Measurements from ENCODE around the gene PRSS53.

The PRSS53 gene

GRCh38 chr16:31033709-31034492 is 54.8 kb downstream of the PRSS53 start:
- Histone ChIP-seq H3F3A (ENCODE audit: insufficient read depth, low read length) (peaks cover 13% of the 10 kb centered on the region; the same call in 1 of the 2 replicates), H2AFZ (ENCODE audit: low read length) (peak overlapping the region; percentile 98), H3K4me1 (ENCODE audit: low read length) (0 out of 2 replicates have a peak, but pooled peaks cover 5% of the 10 kb centered on the region), H4K20me1 (ENCODE audit: insufficient read depth, low read length) (no peaks in the 10 kb centered on the region), H3K9me3 (replicated peaks; ENCODE audit: insufficient read depth, low read length) (no peaks in the 10 kb centered on the region), H3K36me3 (replicated peaks; ENCODE audit: insufficient read depth, low read length) (no peaks in the 10 kb centered on the region), H3K79me2 (ENCODE audit: low read length) (peaks cover 14% of the 10 kb centered on the region), H3K27me3 (replicated peaks; ENCODE audit: insufficient read depth, low read length) (no peaks in the 10 kb centered on the region), H3K4me2 (ENCODE audit: low read depth, low read length) (peak overlapping the region; percentile 99), H3K9me2 (replicated peaks; ENCODE audit: insufficient read depth, low read length) (no peaks in the 10 kb centered on the region), H3K4me3 (ENCODE audit: low read length) (peak overlapping the region; percentile 100), H3K27ac (ENCODE audit: low read length) (peak overlapping the region; percentile 30; the same call in 1 of the 2 replicates), H3K9ac (ENCODE audit: low read length) (peak overlapping the region; percentile 76; the same call in 1 of the 2 replicates)
- TF ChIP-seq EZH2 (optimal IDR thresholded peaks at IDR 0.05; ENCODE audit: low read depth, low read length) (no peak), CTCF (IDR thresholded peaks at IDR 0.05; ENCODE audit: low read length) (no peak), EZH2phosphoT487 (IDR thresholded peaks at IDR 0.05; ENCODE audit: low read length) (no peak)
- DNase-seq = peak; percentile 89
